ENCODE measurements around the gene SLC35A2. TPM values are rescaled to one million over a fixed set of nuclear protein-coding genes. Genes with fewer than 3 reads are reported as not detected.

SLC35A2 gene
- total and polyA plus RNA-seq, 2 of the 4 experiments (the other 2 are of a cell fraction): 10.8 to 48.3 TPM

- H4K91ac ChIP-seq (ENCODE audit: insufficient read depth, low read depth, low read length): no peak overlapping the region
- no peak for ATAC-seq (ENCODE audit: low read depth)
- H3K9me1 ChIP-seq (ENCODE audit: insufficient read depth, low read length): no peaks in the 10 kb centered on the region
- peaks cover 0 to 5% of the 10 kb centered on the region in 2 experiments; a peak in 3 of 4 replicates for H3K79me1 ChIP-seq (ENCODE audit: low read depth in 1 of 2, low read length in 2 of 2)
- no TSS peak for BruUV-seq (replicated peaks)
- dilution Hi-C loops (cut with HindIII; ENCODE audit: low sequenced_read_pairs, unreplicated experiment): no loop called here
- no peak overlapping the region for H3K4me2 ChIP-seq (ENCODE audit: low read depth, low read length)
- H3K9me3 ChIP-seq (ENCODE audit: control insufficient read depth, insufficient read depth, low read length): no peaks in the 10 kb centered on the region; the same call in 1 of the 2 replicates
- no peak overlapping the region for H3K9ac ChIP-seq (ENCODE audit: low read depth, low read length)
- no peaks in the 10 kb centered on the region for H3K27me3 ChIP-seq (ENCODE audit: control insufficient read depth, insufficient read depth, low read length)
- H2BK20ac ChIP-seq (ENCODE audit: low read depth, low read length): no peak overlapping the region
- no peak overlapping the region for H3K23ac ChIP-seq (ENCODE audit: low read depth, low read length)
- no peak overlapping the region for H3K27ac ChIP-seq (ENCODE audit: insufficient read depth, low read length)
- H3K4ac ChIP-seq (ENCODE audit: low read depth, low read length): no peak overlapping the region
- no peak overlapping the region for H3K18ac ChIP-seq (ENCODE audit: low read depth, low read length)
- H2BK5ac ChIP-seq (ENCODE audit: low read depth, low read length, poor library complexity, severe bottlenecking): no peak overlapping the region
- in situ Hi-C loops (cut with MboI; ENCODE audit: low sequenced_read_pairs): no loop called here
- H2AK9ac ChIP-seq (replicated peaks; ENCODE audit: low read depth, low read length, poor library complexity): no peak overlapping the region
- H3K4me3 ChIP-seq (ENCODE audit: insufficient read depth, low read depth, low read length): no peak overlapping the region
- no peak overlapping the region for H2AFZ ChIP-seq (replicated peaks; ENCODE audit: low read length, poor library complexity)
- no peak overlapping the region for H2AK5ac ChIP-seq (ENCODE audit: low read depth, low read length)
- intact Hi-C loops (cut with micrococcal nuclease): no loop called here
- H2BK120ac ChIP-seq (ENCODE audit: low read depth, low read length): no peak overlapping the region
- no CpG with 5 or more reads among the region's 2 CpGs for WGBS, 2 experiments (ENCODE audit: extremely low coverage in 2 of 2, insufficient read length in 1 of 2)
- no peak overlapping the region for H4K8ac ChIP-seq (ENCODE audit: low read depth in 2 of 2, low read length in 2 of 2)
- H2BK15ac ChIP-seq (ENCODE audit: low read depth, low read length): no peak overlapping the region
- no peaks in the 10 kb centered on the region for H3K4me1 ChIP-seq (ENCODE audit: control insufficient read depth, insufficient read depth, low read length)
- no peak for TF ChIP-seq USF2 (IDR thresholded peaks at IDR 0.05; ENCODE audit: low read depth, low read length)
- no peak for TF ChIP-seq POLR2A (IDR thresholded peaks at IDR 0.05; ENCODE audit: low read depth, low read length)
- no peak for TF ChIP-seq BHLHE40 (IDR thresholded peaks at IDR 0.05; ENCODE audit: low read depth, low read length)
- TF ChIP-seq ELK1 (IDR thresholded peaks at IDR 0.05; ENCODE audit: borderline replicate concordance, low read depth, low read length): no peak
- no peak for TF ChIP-seq RCOR1 (IDR thresholded peaks at IDR 0.05; ENCODE audit: insufficient replicate concordance, low read length)
- no peak for TF ChIP-seq RAD21 (IDR thresholded peaks at IDR 0.05; ENCODE audit: low read length)
- no peak for TF ChIP-seq RFX5 (IDR thresholded peaks at IDR 0.05; ENCODE audit: low read depth, low read length)
- TF ChIP-seq CTCF (conservative IDR thresholded peaks at IDR 0.05; ENCODE audit: low read depth, low read length): no peak
- TF ChIP-seq MAFK (IDR thresholded peaks at IDR 0.05; ENCODE audit: low read depth, low read length): no peak
- no peak for TF ChIP-seq FOS (IDR thresholded peaks at IDR 0.05; ENCODE audit: low read depth, low read length)
- no peak for TF ChIP-seq MXI1 (IDR thresholded peaks at IDR 0.05; ENCODE audit: borderline replicate concordance, low read depth, low read length)
- no peak for TF ChIP-seq MAZ (IDR thresholded peaks at IDR 0.05; ENCODE audit: borderline replicate concordance, low read depth, low read length)
- no peak overlapping the region for H4K5ac ChIP-seq (ENCODE audit: low read depth, low read length)
- H4K20me1 ChIP-seq (ENCODE audit: insufficient read depth, low read length): no peaks in the 10 kb centered on the region
- ChIA-PET POLR2A (ENCODE audit: unreplicated experiment) (no interaction called here), CTCF (no interaction called here)
- no peak for DNase-seq
- no peak overlapping the region for H3K56ac ChIP-seq (ENCODE audit: extremely low read depth, insufficient read depth, low read length)
- peaks cover 24% of the 10 kb centered on the region for H3K36me3 ChIP-seq (ENCODE audit: control insufficient read depth, insufficient read depth, low read length)
- no peak overlapping the region for H3K14ac ChIP-seq (replicated peaks; ENCODE audit: low read depth, low read length)
Observed at GRCh38 chrX:48927736-48928382, 16.4 kb upstream of the SLC35A2 start.

All from IMR-90 (cell line).